ENCODE data around the gene PACS1.
A peak's percentile ranks its signal among the peaks of the same experiment; 100 is the strongest.
"Not testable (repeated sequence)": the region's sequence is repeated elsewhere in the genome, so short reads cannot be mapped to it uniquely, and the experiment has no call there.

Gene PACS1

GRCh38 chr11:66262696-66263095, 192.6 kb downstream of the PACS1 start:
- no peak for DNase-seq

GRCh38 chr11:66263231-66263630, 193.2 kb downstream of the PACS1 start:
- no peak for DNase-seq

GRCh38 chr11:66263785-66264184, 193.7 kb downstream of the PACS1 start:
- no peak for DNase-seq

GRCh38 chr11:66264383-66264782, 194.3 kb downstream of the PACS1 start:
- no peak for DNase-seq

- no peak for DNase-seq
Measured at GRCh38 chr11:66264914-66265313, 194.8 kb downstream of the PACS1 start.

GRCh38 chr11:66265531-66266377, 195.7 kb downstream of the PACS1 start:
- no peak for DNase-seq

GRCh38 chr11:66266378-66267038, 196.4 kb downstream of the PACS1 start:
- DNase-seq, result no peak

GRCh38 chr11:66267039-66267378, 196.9 kb downstream of the PACS1 start:
- DNase-seq, result no peak

- peak; percentile 76 for DNase-seq
Measured at GRCh38 chr11:66267379-66268243, 197.5 kb downstream of the PACS1 start.

GRCh38 chr11:66268244-66268951, 198.3 kb downstream of the PACS1 start, which contains the start of gene RAB1B:
Gene RAB1B, plus strand, starts transcription at chr11:66268639. Its CDS starts 41 bp downstream, at chr11:66268680.
- DNase-seq, result peak; percentile 99

- no peak for DNase-seq
Measured at GRCh38 chr11:66268952-66269905, 199.2 kb downstream of the PACS1 start.

GRCh38 chr11:66271816-66272215, 201.7 kb downstream of the PACS1 start:
- no peak for DNase-seq

GRCh38 chr11:66272596-66272995, 202.5 kb downstream of the PACS1 start:
- DNase-seq, result no peak

- no peak for DNase-seq
Measured at GRCh38 chr11:66274219-66274618, 204.1 kb downstream of the PACS1 start.

- DNase-seq, result no peak
Measured at GRCh38 chr11:66275396-66275795, 205.3 kb downstream of the PACS1 start.

- no peak for DNase-seq
Measured at GRCh38 chr11:66275984-66276612, 206.0 kb downstream of the PACS1 start.

GRCh38 chr11:66276619-66277018, 206.5 kb downstream of the PACS1 start:
- DNase-seq, result not testable (repeated sequence)

GRCh38 chr11:66277064-66277463, 207.0 kb downstream of the PACS1 start:
- DNase-seq, result not testable (repeated sequence)

GRCh38 chr11:66277471-66278362, 207.6 kb downstream of the PACS1 start, which contains the start of gene CNIH2:
Gene CNIH2, plus strand, starts transcription at chr11:66278175. Its CDS starts 282 bp downstream, at chr11:66278457.
- peak; percentile 37 for DNase-seq
